Gastrocnemius medialis (tissue), 4 donors: ENCODE measurements around the gene CNNM3. TPM values are rescaled to one million over a fixed set of nuclear protein-coding genes. Genes with fewer than 3 reads are reported as not detected.

Source experiments
- ATAC-seq, 2 donors: fragments of 150-250 bp; one replicate each; pipeline ENCODE4 v1.9.1; 2016
- DNase-seq, 2 donors: peaks; one replicate each; pipeline ENCODE4 v3.0.0-alpha.2; 2019
- H3K27ac ChIP-seq, 4 donors: fragments of 200-600 bp; sonication (generic); 1 replicate in 1 of 4; 2 replicates in 3 of 4; pipeline ENCODE4 v1.5.1; 2016 to 2018; ENCODE audit warnings: mild to moderate bottlenecking in 2 of 4, moderate library complexity in 1 of 4
- H3K27me3 ChIP-seq, 3 donors: fragments of 200-600 bp; sonication (generic) in 2 of 3; 1 replicate in 1 of 3; 2 replicates in 2 of 3; pipeline versions ENCODE4 v1.5.1 to v1.6.0; 2016 to 2019; ENCODE audit warnings: mild to moderate bottlenecking in 1 of 3, moderate library complexity in 1 of 3
- H3K36me3 ChIP-seq, 2 donors: fragments of 200-600 bp; sonication (generic) in 1 of 2; one replicate each; pipeline ENCODE4 v1.5.1; 2017 to 2018
- H3K4me1 ChIP-seq, 2 donors: fragments of 200-600 bp; sonication (generic) in 1 of 2; one replicate each; pipeline ENCODE4 v1.5.1; 2016 to 2017; ENCODE audit warnings: mild to moderate bottlenecking in 2 of 2
- H3K4me3 ChIP-seq, 4 donors: fragments of 200-600 bp; sonication (generic) in 3 of 4; 1 replicate in 1 of 4; 2 replicates in 3 of 4; pipeline ENCODE4 v1.5.1; 2016 to 2019; ENCODE audit warnings: mild to moderate bottlenecking in 2 of 4
- H3K9me3 ChIP-seq, 3 donors: fragments of 200-600 bp; sonication (generic) in 2 of 3; 1 replicate in 1 of 3; 2 replicates in 2 of 3; pipeline ENCODE4 v1.5.1; 2016 to 2019
- CTCF ChIP-seq, 5 experiments: fragments of 450-650 bp in 3 of 5; fragments of 200-600 bp in 2 of 5; sonication (generic) in 2 of 5; IDR thresholded peaks in 4 of 5; conservative IDR thresholded peaks in 1 of 5; 1 replicate in 4 of 5; 2 replicates in 1 of 5; pipeline ENCODE4 v1.5.1; 2016 to 2019; ENCODE audit warnings: antibody characterized with exemption in 5 of 5, mild to moderate bottlenecking in 3 of 5, moderate library complexity in 3 of 5
- POLR2A ChIP-seq, 2 donors: fragments of 450-650 bp; IDR thresholded peaks; one replicate each; pipeline ENCODE4 v1.6.1; 2017; ENCODE audit warnings: antibody characterized with exemption in 2 of 2, mild to moderate bottlenecking in 2 of 2, moderate library complexity in 2 of 2
- in situ Hi-C, 4 donors: fragments of 200-750 bp; cut with MboI; loops; one replicate each; pipeline versions ENCODE4 v1.15.0 to v1.8.0; 2017; ENCODE audit warnings: low sequenced_read_pairs in 4 of 4
- intact Hi-C: fragments of 100-400 bp; cut with DNase I; formaldehyde crosslinking; loops from one replicate; pipeline ENCODE4 v1.15.1; 2023; ENCODE audit warnings: low total_unique reads
- total RNA-seq, 4 donors: library from RNA; depleted of rRNA; stranded (reverse); fragments of >200 nt; gene quantifications; one replicate each; pipeline versions ENCODE4 v1.1.0 to v1.2.3, GENCODE V29; 2016

The CNNM3 gene
- 1 to 10 TPM; 3.3 to 9.8 (median 8.6) TPM for total RNA-seq

GRCh38 chr2:96816127-96816835 lies at the start of gene CNNM3:
TSS of gene CNNM3 (plus strand) at chr2:96816268. CDS start at chr2:96816278, 10 bp downstream.
- intact Hi-C loops (loop anchor here (1.0 to 5.0 kb wide), 6 partner anchors 26 to 219 kb away; partner anchors contain the start of genes ANKRD39 and LMAN2L), in situ Hi-C loops (no loop called here)

GRCh38 chr2:96767135-96767871 lies 48.8 kb upstream of the CNNM3 start:
- no peaks in the 10 kb centered on the region for H3K27me3 ChIP-seq
- H3K4me1 ChIP-seq = peaks cover 44 to 45% of the 10 kb centered on the region in 2 donors
- H3K27ac ChIP-seq = peak overlapping the region in 1 of 4 donors; percentile 18
- in situ Hi-C loops = no loop called here
- H3K9me3 ChIP-seq = no peaks in the 10 kb centered on the region
- ATAC-seq (no peak), DNase-seq (no peak)
- H3K4me3 ChIP-seq = no peak overlapping the region
- TF ChIP-seq CTCF (IDR thresholded peaks at IDR 0.05 in 4 of 5, conservative IDR thresholded peaks at IDR 0.05 in 1 of 5) (no peak), POLR2A (IDR thresholded peaks at IDR 0.05) (no peak)
- intact Hi-C loops = no loop called here
- no peaks in the 10 kb centered on the region for H3K36me3 ChIP-seq

More at GRCh38 chr2:96816127-96816835, at the start of gene CNNM3:
- peak; percentile 73 to 81 for ATAC-seq
- DNase-seq = peak; percentile 96
- Histone ChIP-seq H3K27me3 (no peaks in the 10 kb centered on the region), H3K9me3 (no peaks in the 10 kb centered on the region), H3K4me3 (peak within 1 kb of the TSS; percentile 63 to 75 (median 67)), H3K4me1 (peaks cover 52 to 59% of the 10 kb centered on the region in 2 donors), H3K36me3 (no peaks in the 10 kb centered on the region), H3K27ac (peak within 1 kb of the TSS; percentile 92 to 96 (median 94))
- TF ChIP-seq POLR2A (IDR thresholded peaks at IDR 0.05) (peak; percentile 84 to 96), CTCF (IDR thresholded peaks at IDR 0.05 in 4 of 5, conservative IDR thresholded peaks at IDR 0.05 in 1 of 5) (peak; percentile 60 to 82 (median 78))

GRCh38 chr2:96768083-96768561 lies 47.9 kb upstream of the CNNM3 start:
- Histone ChIP-seq H3K4me3 (no peak overlapping the region), H3K36me3 (no peaks in the 10 kb centered on the region), H3K27me3 (no peaks in the 10 kb centered on the region), H3K4me1 (peaks cover 39 to 40% of the 10 kb centered on the region in 2 donors), H3K9me3 (no peaks in the 10 kb centered on the region), H3K27ac (peak overlapping the region in 3 of 4 donors; percentile 18 to 90 (median 28))
- no peak for TF ChIP-seq POLR2A (IDR thresholded peaks at IDR 0.05)
- no peak for TF ChIP-seq CTCF (IDR thresholded peaks at IDR 0.05 in 4 of 5, conservative IDR thresholded peaks at IDR 0.05 in 1 of 5)
- no peak for ATAC-seq
- in situ Hi-C loops (no loop called here), intact Hi-C loops (no loop called here)
- DNase-seq = no peak

- H3K36me3 ChIP-seq = no peaks in the 10 kb centered on the region
- no peaks in the 10 kb centered on the region for H3K27me3 ChIP-seq
- H3K4me3 ChIP-seq = peak overlapping the region in 2 of 4 donors; percentile 17 to 18
- peaks cover 27 to 29% of the 10 kb centered on the region in 2 donors for H3K4me1 ChIP-seq
- DNase-seq = peak; percentile 95 to 98
- ATAC-seq = peak; percentile 96 to 97
- no peaks in the 10 kb centered on the region for H3K9me3 ChIP-seq
- TF ChIP-seq POLR2A (IDR thresholded peaks at IDR 0.05) (peak in 1 of 2 donors; percentile 51), CTCF (IDR thresholded peaks at IDR 0.05 in 4 of 5, conservative IDR thresholded peaks at IDR 0.05 in 1 of 5) (peak in 1 of 5 experiments; percentile 17)
- peak overlapping the region; percentile 89 to 95 (median 92) for H3K27ac ChIP-seq
- in situ Hi-C loops = no loop called here
- intact Hi-C loops = loop anchor here (1.0 to 2.0 kb wide), 4 partner anchors 18 to 73 kb away; partner anchors contain the start of gene CNNM3
Measured at GRCh38 chr2:96769814-96770213, 46.3 kb upstream of the CNNM3 start.
